Measurements from ENCODE around the gene RSBN1L.

The RSBN1L gene

GRCh38 chr7:77811516-77812289, 115.4 kb downstream of the RSBN1L start:
- DNase-seq = no peak

- no peak for DNase-seq
Measured at GRCh38 chr7:77812290-77812685, 116.0 kb downstream of the RSBN1L start.

- DNase-seq = no peak
Measured at GRCh38 chr7:77813180-77813579, 116.9 kb downstream of the RSBN1L start.

- no peak for DNase-seq
Measured at GRCh38 chr7:77819021-77819420, 122.8 kb downstream of the RSBN1L start.

- DNase-seq = no peak
Measured at GRCh38 chr7:77820967-77821366, 124.7 kb downstream of the RSBN1L start.

GRCh38 chr7:77822269-77822668, 126.0 kb downstream of the RSBN1L start:
- DNase-seq = no peak

- no peak for DNase-seq
Measured at GRCh38 chr7:77823787-77824186, 127.5 kb downstream of the RSBN1L start.

GRCh38 chr7:77824636-77825035, 128.4 kb downstream of the RSBN1L start:
- no peak for DNase-seq

GRCh38 chr7:77825131-77825530, 128.9 kb downstream of the RSBN1L start:
- DNase-seq = no peak

GRCh38 chr7:77826300-77826699, 130.0 kb downstream of the RSBN1L start:
- DNase-seq = no peak

- DNase-seq = no peak
Measured at GRCh38 chr7:77827999-77828398, 131.7 kb downstream of the RSBN1L start.

- DNase-seq = no peak
Measured at GRCh38 chr7:77830649-77831355, 134.5 kb downstream of the RSBN1L start.

GRCh38 chr7:77831481-77831880, 135.2 kb downstream of the RSBN1L start:
- peak; percentile 20 for DNase-seq

GRCh38 chr7:77831953-77832352, 135.7 kb downstream of the RSBN1L start:
- no peak for DNase-seq

Measured in stimulated activated CD4-positive, alpha-beta T cell treated with anti-CD3 and anti-CD28 coated beads, Interleukin-4, amount 100 ng/mL, for 1 hour (primary cell).